GM12878 (cell line): Measurements from ENCODE around the gene SIPA1. TPM values are rescaled to one million over a fixed set of nuclear protein-coding genes. Genes with fewer than 3 reads are reported as not detected.

ENCODE experiments used
- BCL11A ChIP-seq: IDR thresholded peaks from 2 replicates; pipeline ENCODE4 v1.6.1; 2011; ENCODE audit warnings: low read depth, low read length
- BCL3 ChIP-seq: IDR thresholded peaks from 2 replicates; pipeline ENCODE4 v1.6.1; 2011; ENCODE audit warnings: borderline replicate concordance, low read depth, mild to moderate bottlenecking, moderate library complexity, low read length; ENCODE audit not compliant: insufficient read depth, poor library complexity, severe bottlenecking
- CHD1 ChIP-seq: IDR thresholded peaks from 2 replicates; pipeline ENCODE4 v1.6.1; 2012; ENCODE audit warnings: low read depth, low read length, improper control_type of control experiment
- CHD2 ChIP-seq: IDR thresholded peaks from 2 replicates; pipeline ENCODE4 v1.6.1; 2011; ENCODE audit warnings: low read depth, low read length, improper control_type of control experiment, borderline replicate concordance
- CTCF ChIP-seq, 3 experiments: IDR thresholded peaks in 2 of 3; conservative IDR thresholded peaks in 1 of 3; 2 replicates each; pipeline ENCODE4 v1.5.1; 2011; ENCODE audit warnings: low read depth in 3 of 3, low read length in 3 of 3, mild to moderate bottlenecking in 3 of 3, control low read depth in 2 of 3, moderate library complexity in 2 of 3, inconsistent platforms in 1 of 3, mixed read lengths in 1 of 3; ENCODE audit not compliant: control insufficient read depth in 2 of 3, insufficient read depth in 1 of 3; ENCODE audit errors: extremely low read depth in 1 of 3
- ELK1 ChIP-seq: IDR thresholded peaks from 2 replicates; pipeline ENCODE4 v1.6.1; 2012; ENCODE audit warnings: low read depth, low read length, improper control_type of control experiment
- ESRRA ChIP-seq: IDR thresholded peaks from 2 replicates; pipeline ENCODE4 v1.6.1; 2012; ENCODE audit warnings: mild to moderate bottlenecking, low read length, improper control_type of control experiment
- GABPA ChIP-seq: IDR thresholded peaks from 2 replicates; pipeline ENCODE4 v1.6.1; 2014; ENCODE audit warnings: antibody characterized with exemption, low read depth, mild to moderate bottlenecking, inconsistent platforms
- GATAD2B ChIP-seq: fragments of 450-650 bp; conservative IDR thresholded peaks from 2 replicates; pipeline ENCODE4 v1.6.1; 2017; ENCODE audit warnings: low read depth, mild to moderate bottlenecking, moderate library complexity
- IRF5 ChIP-seq: fragments of 450-650 bp; IDR thresholded peaks from 2 replicates; pipeline ENCODE4 v1.6.1; 2017; ENCODE audit warnings: borderline replicate concordance
- LARP7 ChIP-seq: fragments of 450-650 bp; IDR thresholded peaks from 2 replicates; pipeline ENCODE4 v1.6.1; 2017; ENCODE audit warnings: mild to moderate bottlenecking
- MXI1 ChIP-seq: fragments of 150-350 bp; IDR thresholded peaks from 2 replicates; pipeline ENCODE4 v1.6.1; 2011; ENCODE audit warnings: low read depth, mild to moderate bottlenecking, inconsistent platforms, low read length, improper control_type of control experiment
- NBN ChIP-seq: fragments of 450-650 bp; IDR thresholded peaks from 2 replicates; pipeline ENCODE4 v1.6.1; 2016
- NR2C2 ChIP-seq: IDR thresholded peaks from 2 replicates; pipeline ENCODE4 v1.6.1; 2011; ENCODE audit warnings: borderline replicate concordance, low read depth; ENCODE audit not compliant: control insufficient read depth, insufficient read length
- NR2F1 ChIP-seq: fragments of 450-650 bp; conservative IDR thresholded peaks from 2 replicates; pipeline ENCODE4 v1.6.1; 2017; ENCODE audit warnings: mild to moderate bottlenecking
- POLR2AphosphoS2 ChIP-seq: IDR thresholded peaks from 2 replicates; pipeline ENCODE4 v1.6.1; 2011; ENCODE audit warnings: low read depth, mild to moderate bottlenecking, low read length, improper control_type of control experiment, moderate library complexity
- POU2F2 ChIP-seq: IDR thresholded peaks from 3 replicates; pipeline ENCODE4 v1.6.1; 2011; ENCODE audit warnings: low read depth, mild to moderate bottlenecking, low read length, borderline replicate concordance
- RCOR1 ChIP-seq: conservative IDR thresholded peaks from 2 replicates; pipeline ENCODE4 v1.6.1; 2012; ENCODE audit warnings: low read depth, low read length, improper control_type of control experiment
- SMARCA5 ChIP-seq: fragments of 450-650 bp; IDR thresholded peaks from 2 replicates; pipeline ENCODE4 v1.6.1; 2017; ENCODE audit warnings: mild to moderate bottlenecking
- SREBF1 ChIP-seq: IDR thresholded peaks from 2 replicates; pipeline ENCODE4 v1.6.1; 2012; ENCODE audit warnings: mild to moderate bottlenecking, low read length
- STAT1 ChIP-seq: fragments of 450-650 bp; conservative IDR thresholded peaks from 2 replicates; pipeline ENCODE4 v1.6.1; 2014; ENCODE audit warnings: antibody characterized with exemption, mild to moderate bottlenecking
- TAF1 ChIP-seq: IDR thresholded peaks from 2 replicates; pipeline ENCODE4 v1.6.1; 2011; ENCODE audit warnings: mild to moderate bottlenecking, low read depth, low read length, borderline replicate concordance
- TARDBP ChIP-seq: IDR thresholded peaks from 2 replicates; pipeline ENCODE4 v1.6.1; 2016; ENCODE audit warnings: borderline replicate concordance
- USF1 ChIP-seq: IDR thresholded peaks from 2 replicates; pipeline ENCODE4 v1.6.1; 2011; ENCODE audit warnings: borderline replicate concordance, low read depth, mild to moderate bottlenecking, moderate library complexity, mixed read lengths, low read length; ENCODE audit not compliant: insufficient read depth; ENCODE audit errors: extremely low read length
- ZNF24 ChIP-seq: fragments of 450-650 bp; IDR thresholded peaks from 2 replicates; pipeline ENCODE4 v1.6.1; 2017; ENCODE audit warnings: antibody characterized with exemption, mild to moderate bottlenecking
- ZZZ3 ChIP-seq: IDR thresholded peaks from 2 replicates; pipeline ENCODE4 v1.6.1; 2011; ENCODE audit warnings: low read depth; ENCODE audit not compliant: control insufficient read depth, insufficient read length
- polyA plus RNA-seq, 11 experiments: library from polyadenylated mRNA; depleted of rRNA in 4 of 11; unstranded in 6 of 11; stranded (reverse) in 5 of 11; fragments of >200 nt; fragmentation: Nextera tagmentation in 4 of 11; fragmentation: Illumina TruSeq in 1 of 11; extraction: Ambion mirVana in 4 of 11; extraction: Trizol in 1 of 11; gene quantifications; 1 replicate in 1 of 11; 2 replicates in 10 of 11; pipeline versions ENCODE4 v1.2.1 to v1.2.3, GENCODE V29; 2011 to 2016; ENCODE audit warnings: inconsistent platforms in 2 of 11, missing spikeins in 2 of 11, low read depth in 1 of 11
- total RNA-seq, 4 experiments: library from RNA; depleted of rRNA in 3 of 4; stranded (reverse); fragments of >200 nt in 3 of 4; fragmentation: Illumina TruSeq in 1 of 4; extraction: Trizol in 1 of 4; gene quantifications; 2 replicates each; pipeline versions ENCODE4 v1.2.1 to v1.2.3, GENCODE V29; 2013 to 2021

The SIPA1 gene
- total and polyA plus RNA-seq, 10 of the 15 experiments (the other 5 are each of a cell fraction or from before 2014, with no cell fraction given): 1.0 to 139 (median 33.4) TPM

- TF ChIP-seq RCOR1: no peak
- TF ChIP-seq STAT1: no peak
- TF ChIP-seq POLR2AphosphoS2: peak; percentile 88
- TF ChIP-seq NR2C2: no peak
- TF ChIP-seq TAF1: no peak
- TF ChIP-seq SREBF1: no peak
- no peak for TF ChIP-seq NR2F1
- TF ChIP-seq GABPA: no peak
- no peak for TF ChIP-seq ESRRA
- no peak for TF ChIP-seq BCL11A
- 0 out of 2 replicates have a peak, but pooled peaks have one; percentile 6 for TF ChIP-seq TARDBP
- 0 out of 3 replicates have a peak, but pooled peaks have one; percentile 7 for TF ChIP-seq POU2F2
- TF ChIP-seq GATAD2B: peak; percentile 11
- no peak for TF ChIP-seq MXI1
- no peak for TF ChIP-seq CHD1
- no peak for TF ChIP-seq USF1
- no peak for TF ChIP-seq BCL3
- TF ChIP-seq ELK1: no peak
- no peak for TF ChIP-seq ZNF24
- TF ChIP-seq ZZZ3: no peak
- TF ChIP-seq IRF5: no peak
- peak; percentile 79 for TF ChIP-seq LARP7
- no peak for TF ChIP-seq CHD2
- TF ChIP-seq NBN: no peak
- TF ChIP-seq CTCF (IDR thresholded peaks at IDR 0.05 in 2 of 3, conservative IDR thresholded peaks at IDR 0.05 in 1 of 3; ENCODE audit: control insufficient read depth in 2 of 3, extremely low read depth in 1 of 3, insufficient read depth in 1 of 3, low read depth in 3 of 3, low read length in 3 of 3): peak in 2 of 3 experiments; percentile 31 to 43; a peak in 4 of 6 replicates
- peak; percentile 44; the same call in 1 of the 2 replicates for TF ChIP-seq SMARCA5
Observed at GRCh38 chr11:65637794-65638419, at the start of gene SIPA1 (continued).
